Mononuclear cell (primary cell): Measurements from ENCODE around the gene PNPLA3. TPM values are rescaled to one million over a fixed set of nuclear protein-coding genes. Genes with fewer than 3 reads are reported as not detected.

Source experiments
- H3K27me3 ChIP-seq: 2 replicates; pipeline ENCODE4 v1.6.0; 2011; ENCODE audit warnings: low read length, control low read depth; ENCODE audit not compliant: insufficient read depth
- H3K4me1 ChIP-seq: 2 replicates; pipeline ENCODE4 v1.5.1; 2011; ENCODE audit warnings: mild to moderate bottlenecking, low read length, control low read depth; ENCODE audit not compliant: insufficient read depth
- H3K4me3 ChIP-seq: 2 replicates; pipeline ENCODE4 v1.5.1; 2011; ENCODE audit warnings: mild to moderate bottlenecking, low read length, moderate library complexity
- H3K9me3 ChIP-seq: 2 replicates; pipeline ENCODE4 v1.5.1; 2011; ENCODE audit warnings: low read depth, mild to moderate bottlenecking, control low read depth, low read length
- total RNA-seq: library from RNA; depleted of rRNA; stranded (reverse); fragments of >200 nt; gene quantifications from one replicate; pipeline ENCODE4 v1.2.3, GENCODE V29; 2012

PNPLA3 gene
- total RNA-seq, 1 donor = not detected

GRCh38 chr22:43885786-43886185, 37.8 kb upstream of the PNPLA3 start:
- H3K4me3 ChIP-seq = no peak overlapping the region
- peaks cover 3% of the 10 kb centered on the region for H3K27me3 ChIP-seq
- no peaks in the 10 kb centered on the region for H3K4me1 ChIP-seq
- H3K9me3 ChIP-seq = no peaks in the 10 kb centered on the region

- Histone ChIP-seq H3K4me3 (no peak overlapping the region), H3K9me3 (no peaks in the 10 kb centered on the region), H3K27me3 (peaks cover 7% of the 10 kb centered on the region), H3K4me1 (no peaks in the 10 kb centered on the region)
Measured at GRCh38 chr22:43886231-43886630, 37.4 kb upstream of the PNPLA3 start.

GRCh38 chr22:43887391-43887790, 36.2 kb upstream of the PNPLA3 start:
- no peak overlapping the region for H3K4me3 ChIP-seq
- peaks cover 18% of the 10 kb centered on the region for H3K27me3 ChIP-seq
- H3K9me3 ChIP-seq = no peaks in the 10 kb centered on the region
- H3K4me1 ChIP-seq = no peaks in the 10 kb centered on the region

- H3K27me3 ChIP-seq = peaks cover 19% of the 10 kb centered on the region
- no peaks in the 10 kb centered on the region for H3K4me1 ChIP-seq
- H3K4me3 ChIP-seq = no peak overlapping the region
- no peaks in the 10 kb centered on the region for H3K9me3 ChIP-seq
Measured at GRCh38 chr22:43888740-43889139, 34.9 kb upstream of the PNPLA3 start.

GRCh38 chr22:43889201-43889859, 34.3 kb upstream of the PNPLA3 start:
- peaks cover 19% of the 10 kb centered on the region for H3K27me3 ChIP-seq
- H3K4me1 ChIP-seq = no peaks in the 10 kb centered on the region
- no peak overlapping the region for H3K4me3 ChIP-seq
- no peaks in the 10 kb centered on the region for H3K9me3 ChIP-seq

GRCh38 chr22:43889860-43890253, 33.7 kb upstream of the PNPLA3 start:
- H3K27me3 ChIP-seq = peaks cover 19% of the 10 kb centered on the region
- H3K4me3 ChIP-seq = no peak overlapping the region
- no peaks in the 10 kb centered on the region for H3K9me3 ChIP-seq
- no peaks in the 10 kb centered on the region for H3K4me1 ChIP-seq

- H3K27me3 ChIP-seq = peaks cover 19% of the 10 kb centered on the region
Measured at GRCh38 chr22:43890901-43891331, 32.7 kb upstream of the PNPLA3 start.

GRCh38 chr22:43891360-43892182, 32.0 kb upstream of the PNPLA3 start, which contains the start of gene PNPLA5:
Gene PNPLA5 (minus strand): TSS chr22:43892013. CDS start chr22:43891880, 133 bp downstream.
- H3K4me3 ChIP-seq = no peak within 1 kb of the TSS
- no peaks in the 10 kb centered on the region for H3K4me1 ChIP-seq
- H3K9me3 ChIP-seq = no peaks in the 10 kb centered on the region
- peaks cover 19% of the 10 kb centered on the region for H3K27me3 ChIP-seq

More at GRCh38 chr22:43890901-43891331, 32.7 kb upstream of the PNPLA3 start:
- Histone ChIP-seq H3K9me3 (no peaks in the 10 kb centered on the region), H3K4me1 (no peaks in the 10 kb centered on the region), H3K4me3 (no peak overlapping the region)

GRCh38 chr22:43892183-43892894, 31.3 kb upstream of the PNPLA3 start:
- H3K4me1 ChIP-seq = no peaks in the 10 kb centered on the region
- H3K27me3 ChIP-seq = peaks cover 19% of the 10 kb centered on the region
- no peak overlapping the region for H3K4me3 ChIP-seq
- H3K9me3 ChIP-seq = no peaks in the 10 kb centered on the region

GRCh38 chr22:43893266-43893665, 30.3 kb upstream of the PNPLA3 start:
- no peaks in the 10 kb centered on the region for H3K4me1 ChIP-seq
- H3K9me3 ChIP-seq = no peaks in the 10 kb centered on the region
- no peak overlapping the region for H3K4me3 ChIP-seq
- peaks cover 19% of the 10 kb centered on the region for H3K27me3 ChIP-seq

- Histone ChIP-seq H3K4me3 (no peak overlapping the region), H3K9me3 (no peaks in the 10 kb centered on the region), H3K4me1 (no peaks in the 10 kb centered on the region), H3K27me3 (peaks cover 19% of the 10 kb centered on the region)
Measured at GRCh38 chr22:43894122-43894521, 29.5 kb upstream of the PNPLA3 start.

GRCh38 chr22:43895986-43896645, 27.5 kb upstream of the PNPLA3 start:
- H3K4me1 ChIP-seq = no peaks in the 10 kb centered on the region
- H3K4me3 ChIP-seq = no peak overlapping the region
- no peaks in the 10 kb centered on the region for H3K9me3 ChIP-seq
- peaks cover 14% of the 10 kb centered on the region for H3K27me3 ChIP-seq

- Histone ChIP-seq H3K9me3 (no peaks in the 10 kb centered on the region), H3K27me3 (no peaks in the 10 kb centered on the region), H3K4me1 (no peaks in the 10 kb centered on the region), H3K4me3 (no peak overlapping the region)
Measured at GRCh38 chr22:43897751-43898261, 25.8 kb upstream of the PNPLA3 start.

- H3K4me1 ChIP-seq = no peaks in the 10 kb centered on the region
- no peaks in the 10 kb centered on the region for H3K9me3 ChIP-seq
- H3K4me3 ChIP-seq = no peak overlapping the region
- H3K27me3 ChIP-seq = no peaks in the 10 kb centered on the region
Measured at GRCh38 chr22:43900206-43900605, 23.4 kb upstream of the PNPLA3 start.
